PC-9 (cell line): ENCODE results near the gene IL1RN. TPM values are rescaled to one million over a fixed set of nuclear protein-coding genes. Genes with fewer than 3 reads are reported as not detected.

ENCODE experiments used
- BruUV-seq: library from RNA; stranded (reverse); fragments of 400-500 nt; replicated peaks from 2 replicates; lab custom pipeline; 2021; lab: Mats Ljungman, UMichigan
- CTCF ChIA-PET: fragments of 300-600 bp; sonication (Branson Sonifier 250); formaldehyde crosslinking; loops from one replicate; lab custom pipeline; 2022; ENCODE audit warnings: antibody characterized with exemption; lab: Charles Lee
- POLR2A ChIA-PET: fragments of 300-600 bp; sonication (Branson Sonifier 250); formaldehyde crosslinking; loops from one replicate; lab custom pipeline; 2022; ENCODE audit warnings: antibody characterized with exemption; ENCODE audit not compliant: unreplicated experiment; lab: Charles Lee
- DNase-seq, 2 experiments: peaks; one replicate each; pipeline versions ENCODE4 v3.0.0 to v3.0.0-alpha.2; 2015 to 2022; ENCODE audit warnings: mixed read lengths in 1 of 2
- H2AFZ ChIP-seq: fragments of 200-600 bp; sonication (generic); 2 replicates; pipeline ENCODE4 v1.8.1; 2017; ENCODE audit warnings: antibody characterized with exemption
- H3F3A ChIP-seq: fragments of 200-600 bp; sonication (generic); 2 replicates; pipeline ENCODE4 v1.8.1; 2017; ENCODE audit warnings: antibody characterized with exemption, mild to moderate bottlenecking, low read depth; ENCODE audit not compliant: insufficient read depth
- H3K27ac ChIP-seq: fragments of 200-600 bp; sonication (generic); 2 replicates; pipeline ENCODE4 v1.6.1; 2016; ENCODE audit warnings: mixed run types
- H3K27me3 ChIP-seq: fragments of 200-600 bp; sonication (generic); 2 replicates; pipeline ENCODE4 v1.6.1; 2016; ENCODE audit warnings: low read depth, mixed run types; ENCODE audit not compliant: insufficient read depth
- H3K36me3 ChIP-seq: fragments of 200-600 bp; sonication (generic); 2 replicates; pipeline ENCODE4 v1.6.1; 2016; ENCODE audit warnings: low read depth, mixed run types
- H3K4me1 ChIP-seq: fragments of 200-600 bp; sonication (generic); replicated peaks from 2 replicates; pipeline ENCODE4 v1.6.1; 2016; ENCODE audit warnings: mixed run types; ENCODE audit not compliant: insufficient read depth
- H3K4me2 ChIP-seq: fragments of 200-600 bp; sonication (generic); 2 replicates; pipeline ENCODE4 v1.6.1; 2017; ENCODE audit warnings: mixed run types
- H3K4me3 ChIP-seq: fragments of 200-600 bp; sonication (generic); 2 replicates; pipeline ENCODE4 v1.6.1; 2016; ENCODE audit warnings: mixed run types
- H3K79me2 ChIP-seq: fragments of 200-600 bp; sonication (generic); 2 replicates; pipeline ENCODE4 v1.6.1; 2017; ENCODE audit warnings: low read depth, mixed run types
- H3K9me2 ChIP-seq: fragments of 200-600 bp; sonication (generic); 2 replicates; pipeline ENCODE4 v1.8.1; 2017; ENCODE audit warnings: mild to moderate bottlenecking; ENCODE audit not compliant: insufficient read depth
- H3K9me3 ChIP-seq: fragments of 200-600 bp; sonication (generic); 2 replicates; pipeline ENCODE4 v1.8.1; 2016; ENCODE audit warnings: low read depth; ENCODE audit not compliant: insufficient read depth
- H4K20me1 ChIP-seq: fragments of 200-600 bp; sonication (generic); 2 replicates; pipeline ENCODE4 v1.8.1; 2017; ENCODE audit not compliant: insufficient read depth
- EZH2 ChIP-seq: fragments of 200-600 bp; sonication (generic); IDR thresholded peaks from 2 replicates; pipeline ENCODE4 v1.8.0; 2017; ENCODE audit warnings: antibody characterized with exemption, low read depth
- intact Hi-C: fragments of 100-400 bp; cut with micrococcal nuclease; formaldehyde crosslinking; loops from one replicate; pipeline ENCODE4 v1.10.0; 2022; ENCODE audit not compliant: unreplicated experiment
- total RNA-seq: library from RNA; stranded (reverse); gene quantifications from 2 replicates; pipeline ENCODE4 v1.2.3, GENCODE V29; 2021
- TF ChIP-seq, protein P1 (sequence below): fragments of 200-600 bp; sonication (generic); conservative IDR thresholded peaks from 2 replicates; pipeline ENCODE4 v1.6.1; 2017; ENCODE audit warnings: mixed run types, antibody characterized with exemption, mild to moderate bottlenecking, moderate library complexity

Gene IL1RN
- total RNA-seq, 1 experiment from 2014 or later: 8.4 TPM

DNA sequence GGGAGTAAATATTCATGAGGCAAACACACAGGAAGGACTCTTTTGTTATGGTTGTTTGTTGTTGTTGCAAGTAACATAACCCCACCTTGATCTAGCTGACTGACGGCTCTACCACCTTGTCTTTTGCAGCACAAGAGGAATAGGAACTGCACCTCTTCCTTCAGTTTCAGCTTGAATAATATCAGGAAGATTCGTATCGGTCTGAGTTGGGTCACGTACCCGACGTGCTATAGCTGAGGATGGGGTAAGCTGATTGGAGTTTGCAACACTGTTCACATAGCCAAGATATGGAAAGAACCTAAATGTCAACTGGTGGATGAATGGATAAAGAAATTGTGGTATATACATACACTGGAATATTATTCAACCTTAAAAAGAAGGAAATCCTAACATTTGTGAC is 14.5 kb upstream of the IL1RN start:
- no TSS peak for BruUV-seq
- Histone ChIP-seq H3F3A (peaks cover 9% of the 10 kb centered on the region; the same call in 1 of the 2 replicates), H3K9me3 (no peaks in the 10 kb centered on the region), H3K4me2 (no peak overlapping the region), H3K79me2 (no peaks in the 10 kb centered on the region), H4K20me1 (no peaks in the 10 kb centered on the region), H3K27ac (no peak overlapping the region), H3K9me2 (no peaks in the 10 kb centered on the region), H3K36me3 (no peaks in the 10 kb centered on the region), H3K4me1 (peaks cover 23% of the 10 kb centered on the region), H2AFZ (no peak overlapping the region), H3K27me3 (no peaks in the 10 kb centered on the region), H3K4me3 (no peak overlapping the region)
- ChIA-PET CTCF (no interaction called here), POLR2A (interaction anchor here (0.5 kb wide), 1 partner anchor 140 kb away, joined by 3 read pairs; no protein-coding TSS in a partner anchor)
- intact Hi-C loops: no loop called here
- TF ChIP-seq EZH2: no peak
- TF ChIP-seq, protein P1, sequence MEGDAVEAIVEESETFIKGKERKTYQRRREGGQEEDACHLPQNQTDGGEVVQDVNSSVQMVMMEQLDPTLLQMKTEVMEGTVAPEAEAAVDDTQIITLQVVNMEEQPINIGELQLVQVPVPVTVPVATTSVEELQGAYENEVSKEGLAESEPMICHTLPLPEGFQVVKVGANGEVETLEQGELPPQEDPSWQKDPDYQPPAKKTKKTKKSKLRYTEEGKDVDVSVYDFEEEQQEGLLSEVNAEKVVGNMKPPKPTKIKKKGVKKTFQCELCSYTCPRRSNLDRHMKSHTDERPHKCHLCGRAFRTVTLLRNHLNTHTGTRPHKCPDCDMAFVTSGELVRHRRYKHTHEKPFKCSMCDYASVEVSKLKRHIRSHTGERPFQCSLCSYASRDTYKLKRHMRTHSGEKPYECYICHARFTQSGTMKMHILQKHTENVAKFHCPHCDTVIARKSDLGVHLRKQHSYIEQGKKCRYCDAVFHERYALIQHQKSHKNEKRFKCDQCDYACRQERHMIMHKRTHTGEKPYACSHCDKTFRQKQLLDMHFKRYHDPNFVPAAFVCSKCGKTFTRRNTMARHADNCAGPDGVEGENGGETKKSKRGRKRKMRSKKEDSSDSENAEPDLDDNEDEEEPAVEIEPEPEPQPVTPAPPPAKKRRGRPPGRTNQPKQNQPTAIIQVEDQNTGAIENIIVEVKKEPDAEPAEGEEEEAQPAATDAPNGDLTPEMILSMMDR: no peak
- DNase-seq: no peak

DNA sequence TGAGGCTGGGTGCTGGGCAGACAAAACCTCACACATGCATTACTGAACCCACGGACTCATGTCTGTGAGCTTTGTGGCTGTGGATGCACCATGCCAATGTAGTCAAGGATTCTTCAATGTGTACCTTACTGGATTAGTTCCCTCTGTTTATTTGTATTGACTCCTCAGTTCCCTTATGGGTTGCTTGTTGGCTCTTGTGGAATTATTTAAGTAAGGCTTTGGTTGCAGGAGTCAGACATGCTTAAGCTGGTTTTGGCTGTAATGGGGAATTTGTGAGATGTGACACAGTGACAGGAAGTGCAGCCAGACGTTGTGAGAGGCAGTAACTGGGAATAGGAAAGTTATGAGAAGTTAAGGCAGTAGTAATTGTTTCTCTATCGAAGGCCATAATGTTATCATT is 13.6 kb upstream of the IL1RN start:
- peaks cover 9% of the 10 kb centered on the region; the same call in 1 of the 2 replicates for H3F3A ChIP-seq
- no peaks in the 10 kb centered on the region for H3K27me3 ChIP-seq
- ChIA-PET POLR2A (no interaction called here), CTCF (no interaction called here)
- no peaks in the 10 kb centered on the region for H4K20me1 ChIP-seq
- H3K36me3 ChIP-seq: no peaks in the 10 kb centered on the region
- H3K27ac ChIP-seq: no peak overlapping the region
- peaks cover 33% of the 10 kb centered on the region for H3K4me1 ChIP-seq
- no peak overlapping the region for H3K4me3 ChIP-seq
- H3K4me2 ChIP-seq: no peak overlapping the region
- no peaks in the 10 kb centered on the region for H3K79me2 ChIP-seq
- BruUV-seq: no TSS peak
- no peaks in the 10 kb centered on the region for H3K9me3 ChIP-seq
- H2AFZ ChIP-seq: no peak overlapping the region
- DNase-seq: no peak
- H3K9me2 ChIP-seq: no peaks in the 10 kb centered on the region
- intact Hi-C loops: no loop called here
- TF ChIP-seq EZH2: no peak
- TF ChIP-seq, protein P1: no peak

DNA sequence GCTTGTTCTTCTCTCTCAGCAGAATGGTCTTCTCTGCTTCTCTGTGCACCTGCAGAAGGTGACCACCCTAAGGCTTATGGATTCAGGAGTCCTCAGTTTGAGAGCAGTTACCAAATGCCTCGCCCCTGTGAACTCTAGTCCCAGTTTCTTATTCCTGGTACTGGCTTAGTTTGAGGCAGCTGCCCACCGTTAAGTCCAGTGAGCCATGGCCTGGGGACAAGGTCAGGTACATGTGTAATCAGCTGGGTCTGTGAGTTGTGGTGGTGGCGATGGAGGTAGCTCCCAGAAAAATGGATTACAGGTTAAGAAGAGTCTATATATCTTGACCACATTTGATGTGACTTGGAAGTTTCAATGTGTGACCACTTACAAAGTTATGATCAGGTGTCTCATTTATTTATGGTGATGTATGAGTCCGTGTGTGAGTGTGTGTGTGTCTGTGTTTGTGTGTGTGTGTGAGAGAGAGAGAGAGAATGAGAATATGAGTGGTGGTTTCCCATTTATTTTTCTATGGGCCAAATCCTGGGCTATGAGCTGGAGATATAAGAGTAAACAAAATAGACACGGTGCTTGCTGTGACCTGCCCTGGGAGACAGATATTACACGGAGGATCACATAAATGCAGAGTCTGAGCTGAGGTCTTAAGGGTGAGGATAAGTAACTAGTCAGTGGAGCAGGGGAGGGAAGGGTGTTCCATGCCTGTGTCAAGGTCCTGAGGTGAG is 13.0 kb upstream of the IL1RN start:
- ChIA-PET CTCF (interaction anchor here (0.9 kb wide), 1 partner anchor 84 kb away, joined by 13 read pairs; no protein-coding TSS in a partner anchor), POLR2A (no interaction called here)
- Histone ChIP-seq H3K27me3 (no peaks in the 10 kb centered on the region), H3K27ac (no peak overlapping the region), H3K36me3 (no peaks in the 10 kb centered on the region), H3K4me1 (peaks cover 37% of the 10 kb centered on the region), H3K9me2 (no peaks in the 10 kb centered on the region), H4K20me1 (no peaks in the 10 kb centered on the region), H3K9me3 (no peaks in the 10 kb centered on the region), H3K4me2 (no peak overlapping the region), H3K79me2 (no peaks in the 10 kb centered on the region), H2AFZ (no peak overlapping the region), H3K4me3 (no peak overlapping the region), H3F3A (peaks cover 9% of the 10 kb centered on the region; the same call in 1 of the 2 replicates)
- intact Hi-C loops: no loop called here
- no peak for DNase-seq
- no TSS peak for BruUV-seq
- no peak for TF ChIP-seq EZH2
- TF ChIP-seq, protein P1: no peak
